Lower leg skin (tissue), 4 donors: ENCODE results near the gene CALN1. TPM values are rescaled to one million over a fixed set of nuclear protein-coding genes. Genes with fewer than 3 reads are reported as not detected.

Experiments
- DNase-seq, 2 donors: peaks; one replicate each; pipeline ENCODE4 v3.0.0-alpha.2; 2019; ENCODE audit warnings: low spot score in 2 of 2
- H3K4me3 ChIP-seq: fragments of 200-600 bp; sonication (generic); 2 replicates; pipeline ENCODE4 v1.5.1; 2017; ENCODE audit warnings: mild to moderate bottlenecking, low read depth; ENCODE audit not compliant: poor library complexity, severe bottlenecking
- CTCF ChIP-seq, 3 donors: fragments of 450-650 bp; IDR thresholded peaks; one replicate each; pipeline ENCODE4 v1.5.1; 2016; ENCODE audit warnings: antibody characterized with exemption in 3 of 3, mild to moderate bottlenecking in 3 of 3, moderate library complexity in 2 of 3
- POLR2A ChIP-seq, 2 donors: fragments of 450-650 bp; IDR thresholded peaks; one replicate each; pipeline ENCODE4 v1.6.1; 2016 to 2017; ENCODE audit warnings: antibody characterized with exemption in 2 of 2, mild to moderate bottlenecking in 1 of 2, moderate library complexity in 1 of 2
- WGBS, 2 donors: methylation state at CpG; one replicate each; pipeline ENCODE4 v1.1.5; 2018; 5-methylcytosine and 5-hydroxymethylcytosine counted together
- intact Hi-C: fragments of 100-400 bp; cut with DNase I; formaldehyde crosslinking; loops from one replicate; pipeline ENCODE4 v1.15.0; 2023; ENCODE audit warnings: low total_unique reads
- total RNA-seq, 4 donors: library from RNA; depleted of rRNA; stranded (reverse); fragments of >200 nt; gene quantifications; one replicate each; pipeline ENCODE4 v1.1.0, GENCODE V29; 2016

Gene CALN1
- total RNA-seq, 4 donors from 2014 or later = 2.3 to 11.2 (median 7.3) TPM

- no peak for DNase-seq
- H3K4me3 ChIP-seq = no peak overlapping the region
- 79 to 86% methylated on average over 3 of the region's 3 CpGs for WGBS, 2 donors
- TF ChIP-seq POLR2A (IDR thresholded peaks at IDR 0.05) (no peak), CTCF (IDR thresholded peaks at IDR 0.05) (no peak)
- intact Hi-C loops = no loop called here
Measured at GRCh38 chr7:71804256-71804655, 607.9 kb downstream of the CALN1 start.

- no peak overlapping the region for H3K4me3 ChIP-seq
- TF ChIP-seq POLR2A (IDR thresholded peaks at IDR 0.05) (no peak), CTCF (IDR thresholded peaks at IDR 0.05) (no peak)
- intact Hi-C loops = no loop called here
- 68 to 73% methylated on average over 4 of the region's 4 CpGs for WGBS, 2 donors
- no peak for DNase-seq
Measured at GRCh38 chr7:71801976-71802375, 610.2 kb downstream of the CALN1 start.

- intact Hi-C loops = no loop called here
- TF ChIP-seq POLR2A (IDR thresholded peaks at IDR 0.05) (no peak), CTCF (IDR thresholded peaks at IDR 0.05) (no peak)
- 86 to 87% methylated on average over 11 of the region's 11 CpGs for WGBS, 2 donors
- H3K4me3 ChIP-seq = no peak overlapping the region
- no peak for DNase-seq
Measured at GRCh38 chr7:71800321-71800720, 611.8 kb downstream of the CALN1 start.

- no peak overlapping the region for H3K4me3 ChIP-seq
- TF ChIP-seq CTCF (IDR thresholded peaks at IDR 0.05) (no peak), POLR2A (IDR thresholded peaks at IDR 0.05) (no peak)
- DNase-seq = no peak
- intact Hi-C loops = no loop called here
- 72 to 76% methylated on average over 10 of the region's 10 CpGs for WGBS, 2 donors
Measured at GRCh38 chr7:71795410-71795809, 616.7 kb downstream of the CALN1 start.

- TF ChIP-seq POLR2A (IDR thresholded peaks at IDR 0.05) (no peak), CTCF (IDR thresholded peaks at IDR 0.05) (no peak)
- 80 to 86% methylated on average over 5 of the region's 5 CpGs for WGBS, 2 donors
- H3K4me3 ChIP-seq = no peak overlapping the region
- no peak for DNase-seq
- intact Hi-C loops = no loop called here
Measured at GRCh38 chr7:71793251-71793650, 618.9 kb downstream of the CALN1 start.

- WGBS, 2 donors = 91 to 94% methylated on average over 15 of the region's 15 CpGs
- H3K4me3 ChIP-seq = no peak overlapping the region
- TF ChIP-seq CTCF (IDR thresholded peaks at IDR 0.05) = no peak
- no peak for TF ChIP-seq POLR2A (IDR thresholded peaks at IDR 0.05)
- no peak for DNase-seq
- intact Hi-C loops = no loop called here
Measured at GRCh38 chr7:71787513-71787912, 624.6 kb downstream of the CALN1 start.
